ENCODE measurements around the gene ALK. TPM values are rescaled to one million over a fixed set of nuclear protein-coding genes. Genes with fewer than 3 reads are reported as not detected.

Gene ALK
- total and polyA plus RNA-seq, 2 experiments from 2014 or later: 0.35 TPM; not detected in 1

DNA sequence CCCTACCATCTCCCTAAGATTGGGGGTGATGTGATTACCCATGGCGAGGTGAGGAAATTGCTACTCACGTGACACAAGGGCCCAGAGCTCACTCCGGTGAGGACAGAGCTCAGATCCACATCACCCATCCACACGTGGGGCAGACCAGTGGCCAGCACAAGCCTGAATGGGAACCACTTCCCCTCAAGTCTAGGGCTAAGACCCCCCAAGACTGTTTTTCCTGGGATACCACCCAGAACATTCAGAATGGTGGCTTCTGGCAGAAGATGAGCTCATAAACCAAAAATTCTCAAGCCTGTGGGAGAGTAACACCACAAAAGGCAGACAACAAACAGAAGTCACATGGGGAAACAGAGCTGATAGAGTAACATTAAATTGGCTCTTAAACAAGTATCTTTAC is 321.4 kb downstream of the ALK start:
- H2AFZ ChIP-seq: no peak overlapping the region
- peaks cover 4% of the 10 kb centered on the region; the same call in 1 of the 3 replicates for H3K36me3 Mint-ChIP-seq (ENCODE audit: low read depth)
- peaks cover 35% of the 10 kb centered on the region for H3K4me1 Mint-ChIP-seq
- H3F3A ChIP-seq (replicated peaks; ENCODE audit: low read depth): no peaks in the 10 kb centered on the region
- no peak overlapping the region for H3K4me2 ChIP-seq
- TF ChIP-seq, protein P1, sequence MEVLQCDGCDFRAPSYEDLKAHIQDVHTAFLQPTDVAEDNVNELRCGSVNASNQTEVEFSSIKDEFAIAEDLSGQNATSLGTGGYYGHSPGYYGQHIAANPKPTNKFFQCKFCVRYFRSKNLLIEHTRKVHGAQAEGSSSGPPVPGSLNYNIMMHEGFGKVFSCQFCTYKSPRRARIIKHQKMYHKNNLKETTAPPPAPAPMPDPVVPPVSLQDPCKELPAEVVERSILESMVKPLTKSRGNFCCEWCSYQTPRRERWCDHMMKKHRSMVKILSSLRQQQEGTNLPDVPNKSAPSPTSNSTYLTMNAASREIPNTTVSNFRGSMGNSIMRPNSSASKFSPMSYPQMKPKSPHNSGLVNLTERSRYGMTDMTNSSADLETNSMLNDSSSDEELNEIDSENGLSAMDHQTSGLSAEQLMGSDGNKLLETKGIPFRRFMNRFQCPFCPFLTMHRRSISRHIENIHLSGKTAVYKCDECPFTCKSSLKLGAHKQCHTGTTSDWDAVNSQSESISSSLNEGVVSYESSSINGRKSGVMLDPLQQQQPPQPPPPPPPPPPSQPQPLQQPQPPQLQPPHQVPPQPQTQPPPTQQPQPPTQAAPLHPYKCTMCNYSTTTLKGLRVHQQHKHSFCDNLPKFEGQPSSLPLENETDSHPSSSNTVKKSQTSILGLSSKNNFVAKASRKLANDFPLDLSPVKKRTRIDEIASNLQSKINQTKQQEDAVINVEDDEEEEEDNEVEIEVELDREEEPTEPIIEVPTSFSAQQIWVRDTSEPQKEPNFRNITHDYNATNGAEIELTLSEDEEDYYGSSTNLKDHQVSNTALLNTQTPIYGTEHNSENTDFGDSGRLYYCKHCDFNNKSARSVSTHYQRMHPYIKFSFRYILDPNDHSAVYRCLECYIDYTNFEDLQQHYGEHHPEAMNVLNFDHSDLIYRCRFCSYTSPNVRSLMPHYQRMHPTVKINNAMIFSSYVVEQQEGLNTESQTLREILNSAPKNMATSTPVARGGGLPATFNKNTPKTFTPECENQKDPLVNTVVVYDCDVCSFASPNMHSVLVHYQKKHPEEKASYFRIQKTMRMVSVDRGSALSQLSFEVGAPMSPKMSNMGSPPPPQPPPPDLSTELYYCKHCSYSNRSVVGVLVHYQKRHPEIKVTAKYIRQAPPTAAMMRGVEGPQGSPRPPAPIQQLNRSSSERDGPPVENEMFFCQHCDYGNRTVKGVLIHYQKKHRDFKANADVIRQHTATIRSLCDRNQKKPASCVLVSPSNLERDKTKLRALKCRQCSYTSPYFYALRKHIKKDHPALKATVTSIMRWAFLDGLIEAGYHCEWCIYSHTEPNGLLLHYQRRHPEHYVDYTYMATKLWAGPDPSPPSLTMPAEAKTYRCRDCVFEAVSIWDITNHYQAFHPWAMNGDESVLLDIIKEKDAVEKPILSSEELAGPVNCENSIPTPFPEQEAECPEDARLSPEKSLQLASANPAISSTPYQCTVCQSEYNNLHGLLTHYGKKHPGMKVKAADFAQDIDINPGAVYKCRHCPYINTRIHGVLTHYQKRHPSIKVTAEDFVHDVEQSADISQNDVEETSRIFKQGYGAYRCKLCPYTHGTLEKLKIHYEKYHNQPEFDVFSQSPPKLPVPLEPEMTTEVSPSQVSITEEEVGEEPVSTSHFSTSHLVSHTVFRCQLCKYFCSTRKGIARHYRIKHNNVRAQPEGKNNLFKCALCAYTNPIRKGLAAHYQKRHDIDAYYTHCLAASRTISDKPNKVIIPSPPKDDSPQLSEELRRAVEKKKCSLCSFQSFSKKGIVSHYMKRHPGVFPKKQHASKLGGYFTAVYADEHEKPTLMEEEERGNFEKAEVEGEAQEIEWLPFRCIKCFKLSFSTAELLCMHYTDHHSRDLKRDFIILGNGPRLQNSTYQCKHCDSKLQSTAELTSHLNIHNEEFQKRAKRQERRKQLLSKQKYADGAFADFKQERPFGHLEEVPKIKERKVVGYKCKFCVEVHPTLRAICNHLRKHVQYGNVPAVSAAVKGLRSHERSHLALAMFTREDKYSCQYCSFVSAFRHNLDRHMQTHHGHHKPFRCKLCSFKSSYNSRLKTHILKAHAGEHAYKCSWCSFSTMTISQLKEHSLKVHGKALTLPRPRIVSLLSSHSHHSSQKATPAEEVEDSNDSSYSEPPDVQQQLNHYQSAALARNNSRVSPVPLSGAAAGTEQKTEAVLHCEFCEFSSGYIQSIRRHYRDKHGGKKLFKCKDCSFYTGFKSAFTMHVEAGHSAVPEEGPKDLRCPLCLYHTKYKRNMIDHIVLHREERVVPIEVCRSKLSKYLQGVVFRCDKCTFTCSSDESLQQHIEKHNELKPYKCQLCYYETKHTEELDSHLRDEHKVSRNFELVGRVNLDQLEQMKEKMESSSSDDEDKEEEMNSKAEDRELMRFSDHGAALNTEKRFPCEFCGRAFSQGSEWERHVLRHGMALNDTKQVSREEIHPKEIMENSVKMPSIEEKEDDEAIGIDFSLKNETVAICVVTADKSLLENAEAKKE (CRISPR knock-in tag; IDR thresholded peaks at IDR 0.05): no peak
- TF ChIP-seq EZH2 (IDR thresholded peaks at IDR 0.05; ENCODE audit: low read depth, unreplicated experiment) (no peak), POLR2AphosphoS5 (IDR thresholded peaks at IDR 0.05; ENCODE audit: low read depth) (no peak), EZH2phosphoT487 (IDR thresholded peaks at IDR 0.05; ENCODE audit: unreplicated experiment) (no peak), STAT1 (IDR thresholded peaks at IDR 0.05; ENCODE audit: unreplicated experiment) (no peak), JUNB (IDR thresholded peaks at IDR 0.05; ENCODE audit: unreplicated experiment) (no peak)
- TF ChIP-seq, protein P2, sequence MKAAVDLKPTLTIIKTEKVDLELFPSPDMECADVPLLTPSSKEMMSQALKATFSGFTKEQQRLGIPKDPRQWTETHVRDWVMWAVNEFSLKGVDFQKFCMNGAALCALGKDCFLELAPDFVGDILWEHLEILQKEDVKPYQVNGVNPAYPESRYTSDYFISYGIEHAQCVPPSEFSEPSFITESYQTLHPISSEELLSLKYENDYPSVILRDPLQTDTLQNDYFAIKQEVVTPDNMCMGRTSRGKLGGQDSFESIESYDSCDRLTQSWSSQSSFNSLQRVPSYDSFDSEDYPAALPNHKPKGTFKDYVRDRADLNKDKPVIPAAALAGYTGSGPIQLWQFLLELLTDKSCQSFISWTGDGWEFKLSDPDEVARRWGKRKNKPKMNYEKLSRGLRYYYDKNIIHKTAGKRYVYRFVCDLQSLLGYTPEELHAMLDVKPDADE (IDR thresholded peaks at IDR 0.05): no peak
- TF ChIP-seq, protein P3, sequence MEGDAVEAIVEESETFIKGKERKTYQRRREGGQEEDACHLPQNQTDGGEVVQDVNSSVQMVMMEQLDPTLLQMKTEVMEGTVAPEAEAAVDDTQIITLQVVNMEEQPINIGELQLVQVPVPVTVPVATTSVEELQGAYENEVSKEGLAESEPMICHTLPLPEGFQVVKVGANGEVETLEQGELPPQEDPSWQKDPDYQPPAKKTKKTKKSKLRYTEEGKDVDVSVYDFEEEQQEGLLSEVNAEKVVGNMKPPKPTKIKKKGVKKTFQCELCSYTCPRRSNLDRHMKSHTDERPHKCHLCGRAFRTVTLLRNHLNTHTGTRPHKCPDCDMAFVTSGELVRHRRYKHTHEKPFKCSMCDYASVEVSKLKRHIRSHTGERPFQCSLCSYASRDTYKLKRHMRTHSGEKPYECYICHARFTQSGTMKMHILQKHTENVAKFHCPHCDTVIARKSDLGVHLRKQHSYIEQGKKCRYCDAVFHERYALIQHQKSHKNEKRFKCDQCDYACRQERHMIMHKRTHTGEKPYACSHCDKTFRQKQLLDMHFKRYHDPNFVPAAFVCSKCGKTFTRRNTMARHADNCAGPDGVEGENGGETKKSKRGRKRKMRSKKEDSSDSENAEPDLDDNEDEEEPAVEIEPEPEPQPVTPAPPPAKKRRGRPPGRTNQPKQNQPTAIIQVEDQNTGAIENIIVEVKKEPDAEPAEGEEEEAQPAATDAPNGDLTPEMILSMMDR (conservative IDR thresholded peaks at IDR 0.05; ENCODE audit: low read depth in 2 of 2): no peak
- no peaks in the 10 kb centered on the region for H4K20me1 ChIP-seq (replicated peaks; ENCODE audit: insufficient read depth)
- H3K79me2 ChIP-seq (replicated peaks; ENCODE audit: insufficient read depth): no peaks in the 10 kb centered on the region
- no peak overlapping the region for H3K27ac Mint-ChIP-seq
- no peaks in the 10 kb centered on the region for H3K36me3 ChIP-seq (ENCODE audit: insufficient read depth)
- no peaks in the 10 kb centered on the region for H3K27me3 ChIP-seq (ENCODE audit: insufficient read depth)
- H3K9me3 Mint-ChIP-seq: peaks cover 4% of the 10 kb centered on the region; the same call in 2 of the 3 replicates
- H3K9me2 ChIP-seq (ENCODE audit: insufficient read depth): peaks cover 13% of the 10 kb centered on the region; the same call in 1 of the 2 replicates
- no peak overlapping the region for H3K27ac ChIP-seq (ENCODE audit: low read depth)
- no peaks in the 10 kb centered on the region for H3K27me3 Mint-ChIP-seq (ENCODE audit: insufficient read depth, low read depth, poor library complexity)
- peaks cover 22% of the 10 kb centered on the region for H3K4me1 ChIP-seq (ENCODE audit: insufficient read depth)
- no peak for ATAC-seq
- H3K4me3 ChIP-seq: no peak overlapping the region
- no peak overlapping the region for H3K4me3 Mint-ChIP-seq
- no peak for DNase-seq (ENCODE audit: low spot score)
